Endothelial cell (in vitro differentiated cells): ENCODE measurements around the gene GLI2. TPM values are rescaled to one million over a fixed set of nuclear protein-coding genes. Genes with fewer than 3 reads are reported as not detected.

Experiments used
- DNase-seq: peaks from one replicate; pipeline ENCODE4 v3.0.0; 2021; ENCODE audit warnings: low spot score
- H3K27ac Mint-ChIP-seq: one replicate; pipeline ENCODE4 v1.8.0; 2021; ENCODE audit warnings: mixed read lengths, inconsistent platforms; ENCODE audit not compliant: unreplicated experiment
- H3K27me3 Mint-ChIP-seq: one replicate; pipeline ENCODE4 v1.8.0; 2021; ENCODE audit warnings: mild to moderate bottlenecking, moderate library complexity, mixed read lengths, inconsistent platforms; ENCODE audit not compliant: unreplicated experiment
- H3K36me3 Mint-ChIP-seq: one replicate; pipeline ENCODE4 v1.8.0; 2021; ENCODE audit warnings: mild to moderate bottlenecking, low read depth, mixed read lengths, inconsistent platforms; ENCODE audit not compliant: unreplicated experiment
- H3K4me1 Mint-ChIP-seq: one replicate; pipeline ENCODE4 v1.8.0; 2021; ENCODE audit warnings: mild to moderate bottlenecking, mixed read lengths, inconsistent platforms; ENCODE audit not compliant: unreplicated experiment
- H3K4me3 Mint-ChIP-seq: one replicate; pipeline ENCODE4 v1.8.0; 2021; ENCODE audit warnings: mild to moderate bottlenecking, mixed read lengths, inconsistent platforms; ENCODE audit not compliant: unreplicated experiment
- H3K9me3 Mint-ChIP-seq: one replicate; pipeline ENCODE4 v1.8.0; 2021; ENCODE audit warnings: mixed read lengths, inconsistent platforms; ENCODE audit not compliant: unreplicated experiment
- CTCF ChIP-seq: fragments of 200-600 bp; sonication (generic); IDR thresholded peaks from one replicate; pipeline ENCODE4 v1.5.0; 2021; ENCODE audit warnings: antibody characterized with exemption; ENCODE audit not compliant: unreplicated experiment
- total RNA-seq: library from RNA; stranded (reverse); fragmentation: NEBNext Ultra II Directional; extraction: Animal tissue kit (Norgen Biotek cat#: 25700); gene quantifications from one replicate; pipeline ENCODE4 v1.2.1, GENCODE V29; 2021; ENCODE audit not compliant: unreplicated experiment

Gene GLI2
- total RNA-seq, 1 donor from 2014 or later, result 1.2 TPM

GRCh38 chr2:120775194-120775593 lies 39.5 kb downstream of the GLI2 start:
- H3K27ac Mint-ChIP-seq, result no peak overlapping the region

GRCh38 chr2:120775801-120776589 lies 40.3 kb downstream of the GLI2 start:
- H3K9me3 Mint-ChIP-seq, result no peaks in the 10 kb centered on the region
- DNase-seq, result no peak
- H3K27me3 Mint-ChIP-seq, result peaks cover 6% of the 10 kb centered on the region
- no peak for TF ChIP-seq CTCF
- H3K4me1 Mint-ChIP-seq, result no peaks in the 10 kb centered on the region
- no peaks in the 10 kb centered on the region for H3K36me3 Mint-ChIP-seq
- H3K4me3 Mint-ChIP-seq, result no peak overlapping the region
- no peak overlapping the region for H3K27ac Mint-ChIP-seq

More at GRCh38 chr2:120775194-120775593, 39.5 kb downstream of the GLI2 start:
- no peak for DNase-seq
- no peaks in the 10 kb centered on the region for H3K4me1 Mint-ChIP-seq
- H3K36me3 Mint-ChIP-seq, result no peaks in the 10 kb centered on the region
- no peak for TF ChIP-seq CTCF
- peaks cover 8% of the 10 kb centered on the region for H3K27me3 Mint-ChIP-seq
- H3K9me3 Mint-ChIP-seq, result no peaks in the 10 kb centered on the region
- no peak overlapping the region for H3K4me3 Mint-ChIP-seq

- Mint-ChIP-seq H3K9me3 (no peaks in the 10 kb centered on the region), H3K4me1 (no peaks in the 10 kb centered on the region), H3K27me3 (peaks cover 6% of the 10 kb centered on the region), H3K27ac (no peak overlapping the region), H3K4me3 (no peak overlapping the region), H3K36me3 (no peaks in the 10 kb centered on the region)
- no peak for TF ChIP-seq CTCF
- no peak for DNase-seq
Observed at GRCh38 chr2:120776649-120777048, 41.0 kb downstream of the GLI2 start.

GRCh38 chr2:120777170-120777751 lies 41.6 kb downstream of the GLI2 start:
- no peak overlapping the region for H3K4me3 Mint-ChIP-seq
- no peak overlapping the region for H3K27ac Mint-ChIP-seq
- no peaks in the 10 kb centered on the region for H3K36me3 Mint-ChIP-seq
- no peaks in the 10 kb centered on the region for H3K9me3 Mint-ChIP-seq
- TF ChIP-seq CTCF, result no peak
- peaks cover 5% of the 10 kb centered on the region for H3K27me3 Mint-ChIP-seq
- no peak for DNase-seq
- no peaks in the 10 kb centered on the region for H3K4me1 Mint-ChIP-seq

GRCh38 chr2:120777787-120778186 lies 42.1 kb downstream of the GLI2 start:
- Mint-ChIP-seq H3K36me3 (no peaks in the 10 kb centered on the region), H3K4me3 (no peak overlapping the region), H3K27me3 (peaks cover 5% of the 10 kb centered on the region), H3K9me3 (no peaks in the 10 kb centered on the region), H3K27ac (no peak overlapping the region), H3K4me1 (no peaks in the 10 kb centered on the region)
- TF ChIP-seq CTCF, result no peak
- no peak for DNase-seq
